KMS-11 (cell line): ENCODE measurements around the gene FSIP2.

Experiments used
- H2AFZ ChIP-seq: fragments of 200-600 bp; sonication (generic); 2 replicates; pipeline ENCODE4 v1.6.1; 2016; ENCODE audit warnings: antibody characterized with exemption, mixed run types, low read depth
- H3K27ac ChIP-seq: fragments of 200-600 bp; sonication (generic); 2 replicates; pipeline ENCODE4 v1.6.1; 2016; ENCODE audit warnings: mild to moderate bottlenecking, mixed run types
- H3K27me3 ChIP-seq: fragments of 200-600 bp; sonication (generic); 2 replicates; pipeline ENCODE4 v1.6.1; 2017; ENCODE audit warnings: mild to moderate bottlenecking, low read depth, mixed run types, moderate library complexity; ENCODE audit not compliant: insufficient read depth
- H3K36me3 ChIP-seq: fragments of 200-600 bp; sonication (generic); 2 replicates; pipeline ENCODE4 v1.6.1; 2017; ENCODE audit warnings: mild to moderate bottlenecking, mixed run types; ENCODE audit not compliant: insufficient read depth
- H3K4me1 ChIP-seq: fragments of 200-600 bp; sonication (generic); 2 replicates; pipeline ENCODE4 v1.6.1; 2016; ENCODE audit warnings: mild to moderate bottlenecking, low read depth, mixed run types; ENCODE audit not compliant: poor library complexity, severe bottlenecking
- H3K4me2 ChIP-seq: fragments of 200-600 bp; sonication (generic); 2 replicates; pipeline ENCODE4 v1.7.0; 2016; ENCODE audit warnings: mild to moderate bottlenecking, mixed run types
- H3K4me3 ChIP-seq: fragments of 200-600 bp; sonication (generic); IDR thresholded peaks from 2 replicates; pipeline ENCODE4 v1.6.1; 2017; ENCODE audit warnings: low read depth, low read length, mixed read lengths; ENCODE audit not compliant: insufficient read depth
- H3K79me2 ChIP-seq: fragments of 200-600 bp; sonication (generic); 2 replicates; pipeline ENCODE4 v1.6.1; 2016; ENCODE audit warnings: low read depth, mixed run types; ENCODE audit not compliant: insufficient read depth
- H3K9ac ChIP-seq: fragments of 200-600 bp; sonication (generic); 2 replicates; pipeline ENCODE4 v1.6.1; 2016; ENCODE audit warnings: mild to moderate bottlenecking, mixed run types
- H4K20me1 ChIP-seq: fragments of 200-600 bp; sonication (generic); 2 replicates; pipeline ENCODE4 v1.6.1; 2016; ENCODE audit warnings: mild to moderate bottlenecking, mixed run types; ENCODE audit not compliant: insufficient read depth
- TF ChIP-seq, protein P1 (sequence below): fragments of 200-600 bp; sonication (generic); conservative IDR thresholded peaks from 2 replicates; pipeline ENCODE4 v1.6.1; 2017; ENCODE audit warnings: low read depth, mild to moderate bottlenecking, antibody characterized with exemption, low read length, moderate library complexity, mixed read lengths

Gene FSIP2

GRCh38 chr2:185785156-185785555, 46.6 kb downstream of the FSIP2 start:
- no peak overlapping the region for H3K4me2 ChIP-seq
- H3K9ac ChIP-seq, result no peak overlapping the region
- no peak overlapping the region for H3K27ac ChIP-seq
- no peaks in the 10 kb centered on the region for H3K27me3 ChIP-seq
- no peak overlapping the region for H3K4me3 ChIP-seq
- peaks cover 6% of the 10 kb centered on the region for H3K4me1 ChIP-seq
- H3K79me2 ChIP-seq, result no peaks in the 10 kb centered on the region
- H4K20me1 ChIP-seq, result no peaks in the 10 kb centered on the region
- H3K36me3 ChIP-seq, result no peaks in the 10 kb centered on the region
- TF ChIP-seq, protein P1, sequence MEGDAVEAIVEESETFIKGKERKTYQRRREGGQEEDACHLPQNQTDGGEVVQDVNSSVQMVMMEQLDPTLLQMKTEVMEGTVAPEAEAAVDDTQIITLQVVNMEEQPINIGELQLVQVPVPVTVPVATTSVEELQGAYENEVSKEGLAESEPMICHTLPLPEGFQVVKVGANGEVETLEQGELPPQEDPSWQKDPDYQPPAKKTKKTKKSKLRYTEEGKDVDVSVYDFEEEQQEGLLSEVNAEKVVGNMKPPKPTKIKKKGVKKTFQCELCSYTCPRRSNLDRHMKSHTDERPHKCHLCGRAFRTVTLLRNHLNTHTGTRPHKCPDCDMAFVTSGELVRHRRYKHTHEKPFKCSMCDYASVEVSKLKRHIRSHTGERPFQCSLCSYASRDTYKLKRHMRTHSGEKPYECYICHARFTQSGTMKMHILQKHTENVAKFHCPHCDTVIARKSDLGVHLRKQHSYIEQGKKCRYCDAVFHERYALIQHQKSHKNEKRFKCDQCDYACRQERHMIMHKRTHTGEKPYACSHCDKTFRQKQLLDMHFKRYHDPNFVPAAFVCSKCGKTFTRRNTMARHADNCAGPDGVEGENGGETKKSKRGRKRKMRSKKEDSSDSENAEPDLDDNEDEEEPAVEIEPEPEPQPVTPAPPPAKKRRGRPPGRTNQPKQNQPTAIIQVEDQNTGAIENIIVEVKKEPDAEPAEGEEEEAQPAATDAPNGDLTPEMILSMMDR, result no peak
- H2AFZ ChIP-seq, result no peak overlapping the region

GRCh38 chr2:185785851-185786473, 47.4 kb downstream of the FSIP2 start:
- no peak overlapping the region for H3K27ac ChIP-seq

GRCh38 chr2:185787227-185788145, 48.9 kb downstream of the FSIP2 start:
- no peak overlapping the region for H3K27ac ChIP-seq
- H3K4me3 ChIP-seq, result no peak overlapping the region

More at GRCh38 chr2:185785851-185786473, 47.4 kb downstream of the FSIP2 start:
- Histone ChIP-seq H3K9ac (no peak overlapping the region), H3K27me3 (no peaks in the 10 kb centered on the region), H3K4me1 (peaks cover 14% of the 10 kb centered on the region), H4K20me1 (no peaks in the 10 kb centered on the region), H3K36me3 (no peaks in the 10 kb centered on the region), H3K4me2 (no peak overlapping the region), H3K79me2 (no peaks in the 10 kb centered on the region), H2AFZ (no peak overlapping the region), H3K4me3 (no peak overlapping the region)
- TF ChIP-seq, protein P1, result no peak

GRCh38 chr2:185790361-185790760, 51.8 kb downstream of the FSIP2 start:
- Histone ChIP-seq H3K4me1 (peaks cover 34% of the 10 kb centered on the region), H3K36me3 (no peaks in the 10 kb centered on the region), H3K9ac (no peak overlapping the region), H3K27ac (no peak overlapping the region), H3K4me2 (0 out of 2 replicates have a peak overlapping the region, but pooled peaks have one; percentile 6), H3K4me3 (no peak overlapping the region), H3K79me2 (no peaks in the 10 kb centered on the region), H4K20me1 (no peaks in the 10 kb centered on the region), H3K27me3 (no peaks in the 10 kb centered on the region), H2AFZ (no peak overlapping the region)
- TF ChIP-seq, protein P1, result no peak

More at GRCh38 chr2:185787227-185788145, 48.9 kb downstream of the FSIP2 start:
- no peaks in the 10 kb centered on the region for H3K79me2 ChIP-seq
- H3K36me3 ChIP-seq, result no peaks in the 10 kb centered on the region
- H3K4me2 ChIP-seq, result no peak overlapping the region
- TF ChIP-seq, protein P1, result no peak
- no peaks in the 10 kb centered on the region for H3K27me3 ChIP-seq
- no peak overlapping the region for H3K9ac ChIP-seq
- no peaks in the 10 kb centered on the region for H4K20me1 ChIP-seq
- peaks cover 15% of the 10 kb centered on the region for H3K4me1 ChIP-seq
- no peak overlapping the region for H2AFZ ChIP-seq
